Loucy (cell line): ENCODE measurements around the gene TTC27.

Source experiments
- EZH2phosphoT487 ChIP-seq: fragments of 200-600 bp; IDR thresholded peaks from 2 replicates; pipeline ENCODE4 v1.6.1; 2018; ENCODE audit warnings: antibody characterized with exemption, mild to moderate bottlenecking, moderate library complexity, borderline replicate concordance
- TF ChIP-seq, protein P1 (sequence below): fragments of 200-600 bp; sonication (generic); conservative IDR thresholded peaks from 2 replicates; pipeline ENCODE4 v1.5.1; 2014; ENCODE audit warnings: mild to moderate bottlenecking, antibody characterized with exemption, low read length

DNA sequence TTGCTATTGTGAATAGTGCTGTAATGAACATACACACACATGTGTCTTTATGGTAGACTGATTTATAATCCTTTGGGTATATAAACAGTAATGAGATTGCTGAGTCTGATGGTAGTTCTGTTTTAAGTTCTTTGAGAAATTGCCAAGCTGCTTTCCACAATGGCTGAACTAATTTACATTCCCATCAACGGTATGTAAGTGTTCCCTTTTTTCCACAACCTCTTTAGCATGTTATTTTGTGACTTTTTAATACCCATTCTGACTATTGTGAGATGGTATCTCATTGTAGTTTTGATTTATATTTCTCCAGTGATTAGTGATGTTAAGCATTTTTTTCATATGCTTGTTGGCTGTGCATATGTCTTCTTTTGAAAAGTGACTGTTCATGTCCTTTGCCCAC, 86.7 kb downstream of the TTC27 start:
- TF ChIP-seq, protein P1, sequence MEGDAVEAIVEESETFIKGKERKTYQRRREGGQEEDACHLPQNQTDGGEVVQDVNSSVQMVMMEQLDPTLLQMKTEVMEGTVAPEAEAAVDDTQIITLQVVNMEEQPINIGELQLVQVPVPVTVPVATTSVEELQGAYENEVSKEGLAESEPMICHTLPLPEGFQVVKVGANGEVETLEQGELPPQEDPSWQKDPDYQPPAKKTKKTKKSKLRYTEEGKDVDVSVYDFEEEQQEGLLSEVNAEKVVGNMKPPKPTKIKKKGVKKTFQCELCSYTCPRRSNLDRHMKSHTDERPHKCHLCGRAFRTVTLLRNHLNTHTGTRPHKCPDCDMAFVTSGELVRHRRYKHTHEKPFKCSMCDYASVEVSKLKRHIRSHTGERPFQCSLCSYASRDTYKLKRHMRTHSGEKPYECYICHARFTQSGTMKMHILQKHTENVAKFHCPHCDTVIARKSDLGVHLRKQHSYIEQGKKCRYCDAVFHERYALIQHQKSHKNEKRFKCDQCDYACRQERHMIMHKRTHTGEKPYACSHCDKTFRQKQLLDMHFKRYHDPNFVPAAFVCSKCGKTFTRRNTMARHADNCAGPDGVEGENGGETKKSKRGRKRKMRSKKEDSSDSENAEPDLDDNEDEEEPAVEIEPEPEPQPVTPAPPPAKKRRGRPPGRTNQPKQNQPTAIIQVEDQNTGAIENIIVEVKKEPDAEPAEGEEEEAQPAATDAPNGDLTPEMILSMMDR = no peak
- TF ChIP-seq EZH2phosphoT487 = no peak
